Endothelial cell of umbilical vein (primary cell): ENCODE measurements around the gene FBXO7. TPM values are rescaled to one million over a fixed set of nuclear protein-coding genes. Genes with fewer than 3 reads are reported as not detected.

Source experiments
- BruUV-seq: library from RNA; stranded (reverse); fragments of 400-500 nt; replicated peaks from 2 replicates; lab custom pipeline; 2021; lab: Mats Ljungman, UMichigan
- CTCF ChIA-PET: fragments of 300-600, 350-600 bp; sonication (Branson Sonifier 250); formaldehyde crosslinking; loops from one replicate; lab custom pipeline; 2021; ENCODE audit warnings: antibody characterized with exemption, inconsistent platforms; lab: Charles Lee
- POLR2A ChIA-PET: fragments of 300-600, 350-600 bp; sonication (Branson Sonifier 250); formaldehyde crosslinking; loops from one replicate; lab custom pipeline; 2021; ENCODE audit warnings: antibody characterized with exemption, inconsistent platforms; lab: Charles Lee
- DNase-seq: peaks from one replicate; pipeline ENCODE4 v3.0.0-alpha.2; 2011; ENCODE audit warnings: low read depth, low spot score
- FAIRE-seq: peaks from 2 replicates; lab custom pipeline; 2011; peaks lifted over from hg19 to GRCh38; lab: Jason Lieb, UNC
- H2AFZ ChIP-seq: 2 replicates; pipeline ENCODE4 v1.6.0; 2012; ENCODE audit warnings: low read depth, low read length, control low read depth, inconsistent platforms
- H3K27ac ChIP-seq: 2 replicates; pipeline ENCODE4 v1.5.1; 2011; ENCODE audit warnings: low read depth, mild to moderate bottlenecking, control low read depth, low read length, moderate library complexity; ENCODE audit not compliant: insufficient read depth
- H3K27me3 ChIP-seq, 2 experiments: 2 replicates each; pipeline versions ENCODE4 v1.6.0 to v1.6.1; 2011; ENCODE audit warnings: low read length in 2 of 2, mixed read lengths in 1 of 2; ENCODE audit not compliant: control insufficient read depth in 2 of 2, insufficient read depth in 2 of 2
- H3K36me3 ChIP-seq, 2 experiments: 2 replicates in 1 of 2; 3 replicates in 1 of 2; pipeline ENCODE4 v1.5.1; 2011; ENCODE audit warnings: low read length in 2 of 2, mild to moderate bottlenecking in 1 of 2, moderate library complexity in 1 of 2; ENCODE audit not compliant: control insufficient read depth in 2 of 2, insufficient read depth in 2 of 2; ENCODE audit errors: extremely low read depth in 1 of 2
- H3K4me1 ChIP-seq: 3 replicates; pipeline ENCODE4 v1.5.1; 2011; ENCODE audit warnings: mild to moderate bottlenecking, low read length; ENCODE audit not compliant: control insufficient read depth, insufficient read depth; ENCODE audit errors: extremely low read depth
- H3K4me2 ChIP-seq: 2 replicates; pipeline ENCODE4 v1.6.1; 2011; ENCODE audit warnings: low read length, control low read depth, mixed read lengths; ENCODE audit not compliant: insufficient read depth
- H3K4me3 ChIP-seq, 3 experiments: fragments of 200-600 bp in 1 of 3; sonication (generic), shearing (Covaris generic) in 1 of 3; replicated peaks in 1 of 3; 2 replicates each; pipeline ENCODE4 v1.5.1; 2011 to 2016; ENCODE audit warnings: control low read depth in 3 of 3, low read length in 3 of 3, mild to moderate bottlenecking in 2 of 3, inconsistent platforms in 1 of 3, low read depth in 1 of 3, moderate library complexity in 1 of 3; ENCODE audit not compliant: insufficient read depth in 1 of 3
- H3K79me2 ChIP-seq: 2 replicates; pipeline ENCODE4 v1.6.0; 2012; ENCODE audit warnings: low read length, inconsistent platforms; ENCODE audit not compliant: control insufficient read depth, insufficient read depth
- H3K9ac ChIP-seq: replicated peaks from 2 replicates; pipeline ENCODE3; 2011; ENCODE audit warnings: low read length, control low read depth; ENCODE audit not compliant: insufficient read depth; ENCODE audit errors: extremely low read depth
- H3K9me1 ChIP-seq: replicated peaks from 3 replicates; pipeline ENCODE4 v1.6.0; 2011; ENCODE audit warnings: mild to moderate bottlenecking, low read length; ENCODE audit not compliant: control insufficient read depth, insufficient read depth; ENCODE audit errors: extremely low read depth
- H3K9me3 ChIP-seq: replicated peaks from 2 replicates; pipeline ENCODE4 v1.5.1; 2012; ENCODE audit warnings: low read length, inconsistent platforms; ENCODE audit not compliant: control insufficient read depth, insufficient read depth
- H4K20me1 ChIP-seq: replicated peaks from 2 replicates; pipeline ENCODE3; 2011; ENCODE audit warnings: mild to moderate bottlenecking, low read length; ENCODE audit not compliant: control insufficient read depth, insufficient read depth; ENCODE audit errors: extremely low read depth
- EZH2 ChIP-seq: IDR thresholded peaks from 2 replicates; pipeline ENCODE4 v1.6.1; 2012; ENCODE audit warnings: borderline replicate concordance, low read depth, mild to moderate bottlenecking, moderate library complexity, low read length, inconsistent platforms; ENCODE audit not compliant: severe bottlenecking
- FOS ChIP-seq: IDR thresholded peaks from 2 replicates; pipeline ENCODE4 v1.6.1; 2011; ENCODE audit warnings: mild to moderate bottlenecking, low read length, moderate library complexity, borderline replicate concordance; ENCODE audit not compliant: insufficient read depth
- GATA2 ChIP-seq: IDR thresholded peaks from 2 replicates; pipeline ENCODE4 v1.7.0; 2011; ENCODE audit warnings: low read depth, mild to moderate bottlenecking, moderate library complexity, mixed read lengths, low read length; ENCODE audit not compliant: insufficient read length, insufficient read depth
- JUN ChIP-seq: IDR thresholded peaks from 2 replicates; pipeline ENCODE4 v1.6.1; 2011; ENCODE audit warnings: borderline replicate concordance, low read depth; ENCODE audit not compliant: insufficient read length, insufficient read depth
- MYC ChIP-seq: IDR thresholded peaks from one replicate; pipeline ENCODE4 v1.6.1; 2011; ENCODE audit warnings: mild to moderate bottlenecking, low read depth, low read length
- POLR2A ChIP-seq: IDR thresholded peaks from 2 replicates; pipeline ENCODE4 v1.6.1; 2012; ENCODE audit warnings: low read depth, mild to moderate bottlenecking, control low read depth, low read length
- POLR2AphosphoS5 ChIP-seq: IDR thresholded peaks from 2 replicates; pipeline ENCODE4 v1.6.1; 2012; ENCODE audit warnings: low read depth, mild to moderate bottlenecking, control low read depth, low read length, moderate library complexity; ENCODE audit not compliant: insufficient read depth
- dilution Hi-C: fragments of 300-500 bp; cut with MboI; formaldehyde crosslinking; loops from one replicate; pipeline ENCODE4 v1.15.0; 2019; ENCODE audit warnings: low sequenced_read_pairs; ENCODE audit not compliant: extremely low pct_ligation_motif_present
- intact Hi-C: fragments of 100-400 bp; cut with micrococcal nuclease; formaldehyde crosslinking; loops from one replicate; pipeline ENCODE4 v1.10.0; 2022
- polyA plus RNA-seq, 4 experiments: library from polyadenylated mRNA; depleted of rRNA in 3 of 4; stranded (reverse) in 3 of 4; unstranded in 1 of 4; fragments of >200 nt; gene quantifications; 2 replicates each; pipeline versions ENCODE4 v1.2.1 to v1.2.3, GENCODE V29; 2011 to 2012; ENCODE audit warnings: missing spikeins in 1 of 4
- total RNA-seq: library from RNA; stranded (reverse); gene quantifications from 2 replicates; pipeline ENCODE4 v1.2.3, GENCODE V29; 2021
- TF ChIP-seq, protein P1 (sequence below): IDR thresholded peaks from 2 replicates; pipeline ENCODE4 v1.6.1; 2011; ENCODE audit not compliant: insufficient read depth, insufficient read length
- TF ChIP-seq, protein P2 (sequence below), 2 donors: IDR thresholded peaks; 1 replicate in 1 of 2; 2 replicates in 1 of 2; pipeline ENCODE4 v1.5.1; 2011; ENCODE audit warnings: low read length in 2 of 2, mild to moderate bottlenecking in 2 of 2, moderate library complexity in 2 of 2, control low read depth in 1 of 2, inconsistent platforms in 1 of 2, low read depth in 1 of 2; ENCODE audit not compliant: insufficient read depth in 1 of 2; ENCODE audit errors: extremely low read depth in 1 of 2

The FBXO7 gene
- total and polyA plus RNA-seq, 2 donors (not counting 3 experiments of a cell fraction or from before 2014, with no cell fraction given) = 81.1 to 112 TPM

DNA sequence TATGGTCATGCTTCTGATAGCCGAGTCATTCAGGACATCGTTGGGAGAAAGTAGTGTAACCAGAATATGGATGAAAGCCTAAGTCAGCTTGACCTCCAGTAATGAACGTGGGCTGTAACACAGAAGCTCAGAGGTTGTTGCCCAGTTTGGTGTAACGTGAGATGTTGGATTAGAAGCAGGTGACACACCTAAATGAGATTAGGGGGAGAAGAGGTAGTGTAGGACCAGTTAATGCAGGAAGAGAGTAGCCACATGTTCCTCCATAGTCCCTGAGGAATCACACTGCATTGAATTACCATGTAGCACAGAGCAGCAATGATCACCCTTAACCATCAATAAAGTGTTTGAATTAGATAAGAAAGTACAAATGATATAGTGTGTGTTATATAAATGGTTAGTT, 20.4 kb downstream of the FBXO7 start:
- H3K36me3 ChIP-seq = peaks cover 18 to 22% of the 10 kb centered on the region in 2 experiments
- H3K27me3 ChIP-seq = no peaks in the 10 kb centered on the region
- H4K20me1 ChIP-seq = no peaks in the 10 kb centered on the region
- H3K4me1 ChIP-seq = no peaks in the 10 kb centered on the region
- no peaks in the 10 kb centered on the region for H3K9me3 ChIP-seq
- H3K9me1 ChIP-seq = no peaks in the 10 kb centered on the region
- ChIA-PET CTCF (interaction anchor here (1.6 kb wide), 1 partner anchor 20 kb away, joined by 3 read pairs; no protein-coding TSS in a partner anchor), POLR2A (no interaction called here)
- FAIRE-seq (no peak), DNase-seq (no peak)
- no TSS peak for BruUV-seq
- H3K4me2 ChIP-seq = no peak overlapping the region
- no peaks in the 10 kb centered on the region for H3K79me2 ChIP-seq
- no peak overlapping the region for H3K27ac ChIP-seq
- no peak overlapping the region for H2AFZ ChIP-seq
- intact Hi-C loops = no loop called here
- TF ChIP-seq POLR2A (no peak), FOS (no peak), JUN (no peak), EZH2 (no peak), GATA2 (no peak), POLR2AphosphoS5 (no peak), MYC (no peak)
- TF ChIP-seq, protein P1, sequence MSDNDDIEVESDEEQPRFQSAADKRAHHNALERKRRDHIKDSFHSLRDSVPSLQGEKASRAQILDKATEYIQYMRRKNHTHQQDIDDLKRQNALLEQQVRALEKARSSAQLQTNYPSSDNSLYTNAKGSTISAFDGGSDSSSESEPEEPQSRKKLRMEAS = no peak
- TF ChIP-seq, protein P2, sequence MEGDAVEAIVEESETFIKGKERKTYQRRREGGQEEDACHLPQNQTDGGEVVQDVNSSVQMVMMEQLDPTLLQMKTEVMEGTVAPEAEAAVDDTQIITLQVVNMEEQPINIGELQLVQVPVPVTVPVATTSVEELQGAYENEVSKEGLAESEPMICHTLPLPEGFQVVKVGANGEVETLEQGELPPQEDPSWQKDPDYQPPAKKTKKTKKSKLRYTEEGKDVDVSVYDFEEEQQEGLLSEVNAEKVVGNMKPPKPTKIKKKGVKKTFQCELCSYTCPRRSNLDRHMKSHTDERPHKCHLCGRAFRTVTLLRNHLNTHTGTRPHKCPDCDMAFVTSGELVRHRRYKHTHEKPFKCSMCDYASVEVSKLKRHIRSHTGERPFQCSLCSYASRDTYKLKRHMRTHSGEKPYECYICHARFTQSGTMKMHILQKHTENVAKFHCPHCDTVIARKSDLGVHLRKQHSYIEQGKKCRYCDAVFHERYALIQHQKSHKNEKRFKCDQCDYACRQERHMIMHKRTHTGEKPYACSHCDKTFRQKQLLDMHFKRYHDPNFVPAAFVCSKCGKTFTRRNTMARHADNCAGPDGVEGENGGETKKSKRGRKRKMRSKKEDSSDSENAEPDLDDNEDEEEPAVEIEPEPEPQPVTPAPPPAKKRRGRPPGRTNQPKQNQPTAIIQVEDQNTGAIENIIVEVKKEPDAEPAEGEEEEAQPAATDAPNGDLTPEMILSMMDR (IDR thresholded peaks at IDR 0.05; ENCODE audit: extremely low read depth in 1 of 2, insufficient read depth in 1 of 2, low read depth in 1 of 2, low read length in 2 of 2) = no peak
- no peak overlapping the region for H3K4me3 ChIP-seq
- dilution Hi-C loops = no loop called here
- no peak overlapping the region for H3K9ac ChIP-seq
